ENCODE data around the gene CLPTM1.

Gene CLPTM1

GRCh38 chr19:44948763-44949374, 6.3 kb upstream of the CLPTM1 start:
- no peaks in the 10 kb centered on the region for H3K9me3 ChIP-seq (ENCODE audit: control insufficient read depth, low read length)
- no peaks in the 10 kb centered on the region for H3K36me3 ChIP-seq (ENCODE audit: control insufficient read depth, insufficient read depth, low read length)
- no peaks in the 10 kb centered on the region for H3K27me3 ChIP-seq (ENCODE audit: control insufficient read depth, insufficient read depth, low read length)
- no peak overlapping the region for H3K9ac ChIP-seq (ENCODE audit: low read length)
- H3K4me3 ChIP-seq (ENCODE audit: low read length) = no peak overlapping the region
- H3K4me1 ChIP-seq (ENCODE audit: control insufficient read depth, insufficient read depth, low read length) = peaks cover 7% of the 10 kb centered on the region

DNA sequence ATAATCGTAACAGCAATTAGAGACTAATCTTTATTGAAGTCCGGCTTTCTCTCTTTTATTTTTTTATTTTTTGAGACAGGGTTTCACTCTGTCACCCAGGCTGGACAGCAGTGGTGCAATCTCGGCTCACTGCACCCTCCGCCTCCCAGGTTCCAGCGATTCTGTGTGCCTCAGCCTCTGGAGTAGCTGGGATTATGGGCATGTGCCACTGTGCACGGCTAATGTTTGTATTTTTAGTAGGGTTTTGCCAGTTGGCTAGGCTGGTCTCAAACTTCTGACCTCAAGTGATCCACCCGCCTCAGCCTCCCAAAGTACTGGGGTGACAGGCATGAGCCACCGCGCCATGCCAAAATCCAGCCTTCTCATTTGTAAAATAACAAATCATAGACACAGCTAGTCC, 5.6 kb upstream of the CLPTM1 start:
- H3K9ac ChIP-seq (ENCODE audit: low read length) = no peak overlapping the region
- H3K9me3 ChIP-seq (ENCODE audit: control insufficient read depth, low read length) = no peaks in the 10 kb centered on the region
- H3K4me1 ChIP-seq (ENCODE audit: control insufficient read depth, insufficient read depth, low read length) = peaks cover 7% of the 10 kb centered on the region
- no peaks in the 10 kb centered on the region for H3K27me3 ChIP-seq (ENCODE audit: control insufficient read depth, insufficient read depth, low read length)
- H3K36me3 ChIP-seq (ENCODE audit: control insufficient read depth, insufficient read depth, low read length) = no peaks in the 10 kb centered on the region
- H3K4me3 ChIP-seq (ENCODE audit: low read length) = no peak overlapping the region

GRCh38 chr19:44951179-44952159, 3.7 kb upstream of the CLPTM1 start:
- no peaks in the 10 kb centered on the region for H3K9me3 ChIP-seq (ENCODE audit: control insufficient read depth, low read length)
- peaks cover 14% of the 10 kb centered on the region for H3K4me1 ChIP-seq (ENCODE audit: control insufficient read depth, insufficient read depth, low read length)
- H3K27me3 ChIP-seq (ENCODE audit: control insufficient read depth, insufficient read depth, low read length) = no peaks in the 10 kb centered on the region
- H3K4me3 ChIP-seq (ENCODE audit: low read length) = no peak overlapping the region
- H3K36me3 ChIP-seq (ENCODE audit: control insufficient read depth, insufficient read depth, low read length) = no peaks in the 10 kb centered on the region
- H3K9ac ChIP-seq (ENCODE audit: low read length) = peak overlapping the region; percentile 56

DNA sequence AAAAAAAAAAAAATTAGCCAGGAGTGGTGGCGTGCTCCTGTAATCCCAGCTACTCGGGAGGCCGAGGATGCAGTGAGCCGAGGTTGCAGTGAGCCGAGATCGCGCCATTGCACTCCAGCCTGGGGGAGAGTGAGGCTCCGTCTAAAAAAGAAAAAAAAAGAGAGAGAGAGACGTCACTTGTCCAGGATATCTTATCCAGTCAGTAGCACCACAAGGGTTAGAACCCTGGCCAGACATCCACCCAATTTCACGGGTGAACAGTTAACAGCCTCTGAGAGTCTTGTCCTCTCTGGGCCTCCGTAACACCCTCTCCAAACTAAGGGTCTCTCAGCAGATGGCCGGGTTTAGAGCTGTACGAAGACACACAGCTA, 917 bp upstream of the CLPTM1 start:
- H3K9me3 ChIP-seq (ENCODE audit: control insufficient read depth, low read length) = no peaks in the 10 kb centered on the region
- peak overlapping the region; percentile 91 for H3K9ac ChIP-seq (ENCODE audit: low read length)
- peaks cover 20% of the 10 kb centered on the region for H3K4me1 ChIP-seq (ENCODE audit: control insufficient read depth, insufficient read depth, low read length)
- H3K36me3 ChIP-seq (ENCODE audit: control insufficient read depth, insufficient read depth, low read length) = no peaks in the 10 kb centered on the region
- H3K27me3 ChIP-seq (ENCODE audit: control insufficient read depth, insufficient read depth, low read length) = no peaks in the 10 kb centered on the region
- H3K4me3 ChIP-seq (ENCODE audit: low read length) = peak overlapping the region; percentile 95

- Histone ChIP-seq H3K9ac (ENCODE audit: low read length) (peak overlapping the region; percentile 72), H3K4me1 (ENCODE audit: control insufficient read depth, insufficient read depth, low read length) (peaks cover 20% of the 10 kb centered on the region), H3K36me3 (ENCODE audit: control insufficient read depth, insufficient read depth, low read length) (no peaks in the 10 kb centered on the region), H3K9me3 (ENCODE audit: control insufficient read depth, low read length) (no peaks in the 10 kb centered on the region), H3K27me3 (ENCODE audit: control insufficient read depth, insufficient read depth, low read length) (no peaks in the 10 kb centered on the region), H3K4me3 (ENCODE audit: low read length) (peak overlapping the region; percentile 53)
These were observed 592 bp downstream of the CLPTM1 start for GRCh38 chr19:44955505-44956439.

DNA sequence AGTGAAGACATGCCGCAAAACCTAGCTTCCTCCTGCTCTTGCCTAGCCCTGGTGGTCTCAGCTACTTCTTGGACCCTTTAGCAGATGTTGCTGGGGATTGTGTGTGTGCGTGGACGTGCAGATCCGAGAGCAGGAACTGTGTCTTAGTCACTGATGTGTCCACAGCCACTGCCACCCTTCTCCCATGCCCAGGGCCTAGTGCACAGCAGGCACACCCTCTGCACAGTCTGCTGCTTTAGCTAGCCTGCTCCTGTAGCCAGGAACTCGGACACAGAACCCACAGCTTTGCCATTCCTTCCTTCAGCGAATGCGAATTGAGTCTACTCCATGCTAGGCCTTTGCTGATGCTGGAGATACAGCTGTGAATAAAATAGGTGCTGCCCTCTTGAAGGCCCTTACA, 2.3 kb downstream of the CLPTM1 start:
- peaks cover 13% of the 10 kb centered on the region for H3K4me1 ChIP-seq (ENCODE audit: control insufficient read depth, insufficient read depth, low read length)
- H3K4me3 ChIP-seq (ENCODE audit: low read length) = no peak overlapping the region

DNA sequence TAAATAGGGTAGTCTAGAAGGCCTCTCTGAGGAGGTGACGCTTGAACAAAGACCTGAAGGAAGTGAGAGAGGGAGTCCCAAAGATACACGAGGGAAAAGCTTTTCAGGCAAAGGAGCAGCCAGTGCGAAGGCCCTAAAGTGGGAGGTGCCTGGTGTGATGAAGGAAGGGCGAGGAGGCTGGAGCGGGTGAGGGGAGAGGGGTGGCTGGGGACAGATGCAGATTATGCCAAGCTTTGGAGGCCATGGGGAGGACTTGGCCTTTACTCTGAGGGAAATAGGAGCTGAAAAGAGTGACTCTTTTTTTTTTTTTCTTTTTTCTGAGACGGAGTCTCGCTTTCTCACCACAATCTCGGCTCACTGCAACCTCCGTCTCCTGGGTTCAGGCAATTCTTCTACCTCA, 2.9 kb downstream of the CLPTM1 start:
- peaks cover 13% of the 10 kb centered on the region for H3K4me1 ChIP-seq (ENCODE audit: control insufficient read depth, insufficient read depth, low read length)
- no peaks in the 10 kb centered on the region for H3K27me3 ChIP-seq (ENCODE audit: control insufficient read depth, insufficient read depth, low read length)
- H3K9ac ChIP-seq (ENCODE audit: low read length) = no peak overlapping the region
- no peaks in the 10 kb centered on the region for H3K9me3 ChIP-seq (ENCODE audit: control insufficient read depth, low read length)
- no peaks in the 10 kb centered on the region for H3K36me3 ChIP-seq (ENCODE audit: control insufficient read depth, insufficient read depth, low read length)
- H3K4me3 ChIP-seq (ENCODE audit: low read length) = no peak overlapping the region

More for the DNA sequence above, 2.3 kb downstream of the CLPTM1 start:
- no peaks in the 10 kb centered on the region for H3K36me3 ChIP-seq (ENCODE audit: control insufficient read depth, insufficient read depth, low read length)
- no peaks in the 10 kb centered on the region for H3K27me3 ChIP-seq (ENCODE audit: control insufficient read depth, insufficient read depth, low read length)
- H3K9me3 ChIP-seq (ENCODE audit: control insufficient read depth, low read length) = no peaks in the 10 kb centered on the region
- H3K9ac ChIP-seq (ENCODE audit: low read length) = no peak overlapping the region

DNA sequence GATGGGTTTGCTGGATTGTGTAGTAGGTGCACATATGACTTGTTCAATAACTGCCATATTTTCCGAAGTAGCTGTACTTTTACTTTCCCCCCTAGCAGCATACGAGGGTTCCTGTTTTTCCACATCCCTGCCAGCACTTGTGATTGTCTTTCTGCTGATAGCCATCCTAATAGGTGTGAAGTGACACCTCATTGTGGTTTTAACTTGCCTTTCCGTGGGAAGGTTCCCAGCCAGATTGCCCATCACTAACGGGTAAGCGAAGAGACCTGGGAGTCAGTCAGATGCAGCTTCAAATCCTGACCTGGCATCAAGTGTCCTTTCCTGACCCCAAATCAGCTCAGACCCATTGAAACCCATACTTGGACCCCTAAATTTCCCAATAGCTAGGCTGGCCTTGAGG, 4.5 kb downstream of the CLPTM1 start:
- Histone ChIP-seq H3K4me3 (ENCODE audit: low read length) (no peak overlapping the region), H3K9me3 (ENCODE audit: control insufficient read depth, low read length) (no peaks in the 10 kb centered on the region), H3K9ac (ENCODE audit: low read length) (no peak overlapping the region), H3K36me3 (ENCODE audit: control insufficient read depth, insufficient read depth, low read length) (peaks cover 2% of the 10 kb centered on the region), H3K27me3 (ENCODE audit: control insufficient read depth, insufficient read depth, low read length) (no peaks in the 10 kb centered on the region), H3K4me1 (ENCODE audit: control insufficient read depth, insufficient read depth, low read length) (peaks cover 13% of the 10 kb centered on the region)

DNA sequence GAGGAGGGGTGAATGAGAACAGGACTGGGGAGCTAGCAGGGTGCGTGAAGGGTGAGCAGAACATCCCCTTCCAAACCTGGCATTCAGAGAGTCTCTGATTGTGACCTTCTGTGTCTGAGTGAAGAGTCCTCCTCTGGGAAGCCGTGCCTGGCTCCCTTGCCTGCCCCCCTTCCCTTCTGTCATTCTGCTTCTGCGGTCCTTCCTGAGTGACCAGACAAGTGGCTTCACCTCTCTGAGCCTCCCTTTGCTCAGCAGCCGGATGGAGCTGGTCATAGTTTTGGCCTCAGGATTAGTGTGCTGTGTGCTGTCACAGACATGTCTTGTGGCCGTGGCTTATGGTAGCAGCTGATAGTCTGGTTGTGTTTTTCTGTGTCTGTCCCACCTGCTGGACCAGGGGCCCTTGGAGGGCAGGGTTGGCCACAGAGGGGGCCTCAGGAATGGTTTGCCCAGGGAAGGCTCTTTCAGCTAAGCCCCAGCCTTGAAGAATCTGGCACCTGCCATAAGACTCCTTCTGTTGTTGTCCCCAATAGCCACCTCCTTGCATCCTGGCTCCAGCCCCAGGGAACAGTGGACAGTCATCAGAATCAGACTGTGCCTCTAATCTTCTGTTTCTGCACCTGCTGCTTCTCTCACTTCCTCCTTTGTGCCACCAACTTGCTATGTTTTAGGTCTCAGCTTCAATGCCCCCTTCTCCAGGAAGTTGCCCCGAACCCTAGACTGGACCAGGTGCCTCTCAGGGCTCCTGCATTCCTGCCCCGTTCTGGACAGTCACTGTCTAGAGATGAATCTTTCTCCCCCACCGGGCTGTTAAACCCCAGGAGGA, 5.9 kb downstream of the CLPTM1 start:
- no peak overlapping the region for H3K9ac ChIP-seq (ENCODE audit: low read length)
- peaks cover 9% of the 10 kb centered on the region for H3K4me1 ChIP-seq (ENCODE audit: control insufficient read depth, insufficient read depth, low read length)
- H3K36me3 ChIP-seq (ENCODE audit: control insufficient read depth, insufficient read depth, low read length) = peaks cover 7% of the 10 kb centered on the region
- no peaks in the 10 kb centered on the region for H3K9me3 ChIP-seq (ENCODE audit: control insufficient read depth, low read length)
- no peaks in the 10 kb centered on the region for H3K27me3 ChIP-seq (ENCODE audit: control insufficient read depth, insufficient read depth, low read length)
- H3K4me3 ChIP-seq (ENCODE audit: low read length) = no peak overlapping the region

DNA sequence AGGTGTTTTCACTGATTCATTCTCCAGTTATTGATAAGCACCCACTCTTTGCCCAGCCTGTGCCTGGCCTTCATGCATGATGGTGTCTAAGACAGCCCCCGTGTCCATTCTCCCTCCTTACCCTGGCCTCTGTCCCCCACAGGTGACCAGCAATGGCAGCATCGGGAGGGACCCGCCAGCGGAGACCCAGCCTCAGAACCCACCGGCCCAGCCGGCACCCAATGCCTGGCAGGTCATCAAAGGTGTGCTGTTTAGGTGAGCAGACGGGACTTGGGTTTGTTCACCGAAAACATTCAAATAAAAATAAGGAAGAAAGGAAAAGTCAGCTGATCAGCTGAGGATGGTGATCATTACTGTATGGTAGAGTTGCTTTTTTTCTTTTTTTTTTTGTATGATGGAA, 6.6 kb downstream of the CLPTM1 start:
- Histone ChIP-seq H3K27me3 (ENCODE audit: control insufficient read depth, insufficient read depth, low read length) (no peaks in the 10 kb centered on the region), H3K4me3 (ENCODE audit: low read length) (no peak overlapping the region), H3K36me3 (ENCODE audit: control insufficient read depth, insufficient read depth, low read length) (peaks cover 7% of the 10 kb centered on the region), H3K9me3 (ENCODE audit: control insufficient read depth, low read length) (no peaks in the 10 kb centered on the region), H3K4me1 (ENCODE audit: control insufficient read depth, insufficient read depth, low read length) (peaks cover 2% of the 10 kb centered on the region), H3K9ac (ENCODE audit: low read length) (no peak overlapping the region)

GRCh38 chr19:44968118-44968517, 12.9 kb downstream of the CLPTM1 start:
- Histone ChIP-seq H3K4me1 (ENCODE audit: control insufficient read depth, insufficient read depth, low read length) (no peaks in the 10 kb centered on the region), H3K9ac (ENCODE audit: low read length) (no peak overlapping the region), H3K27me3 (ENCODE audit: control insufficient read depth, insufficient read depth, low read length) (no peaks in the 10 kb centered on the region), H3K36me3 (ENCODE audit: control insufficient read depth, insufficient read depth, low read length) (peaks cover 7% of the 10 kb centered on the region), H3K4me3 (ENCODE audit: low read length) (no peak overlapping the region), H3K9me3 (ENCODE audit: control insufficient read depth, low read length) (no peaks in the 10 kb centered on the region)

Measured in mucosa of stomach (tissue), 1 donor.